Measurements from ENCODE around the gene PLPP7.
"Not testable (repeated sequence)": the region's sequence is repeated elsewhere in the genome, so short reads cannot be mapped to it uniquely, and the experiment has no call there.

- TF ChIP-seq TAF1 (IDR thresholded peaks at IDR 0.05; ENCODE audit: low read depth); REST (IDR thresholded peaks at IDR 0.05; ENCODE audit: borderline replicate concordance); EZH2 (IDR thresholded peaks at IDR 0.05; ENCODE audit: borderline replicate concordance, insufficient read depth, low read length, poor library complexity, severe bottlenecking); CTCF (IDR thresholded peaks at IDR 0.05; ENCODE audit: poor library complexity, severe bottlenecking); RAD21 (conservative IDR thresholded peaks at IDR 0.05); EP300 (conservative IDR thresholded peaks at IDR 0.05; ENCODE audit: poor library complexity, severe bottlenecking); MXI1 (conservative IDR thresholded peaks at IDR 0.05; ENCODE audit: poor library complexity, severe bottlenecking); POLR2AphosphoS5 (IDR thresholded peaks at IDR 0.05); SMC3 (conservative IDR thresholded peaks at IDR 0.05; ENCODE audit: poor library complexity): not testable (repeated sequence)
Observed at GRCh38 chr9:131263033-131263343, 26.5 kb upstream of the PLPP7 start.
